NCI-H1417 (cell line): ENCODE data around the gene SP140.
"Not testable (repeated sequence)": the region's sequence is repeated elsewhere in the genome, so short reads cannot be mapped to it uniquely, and the experiment has no call there.

Source experiments
- DNase-seq, 3 experiments: peaks; one replicate each; lab custom pipeline; 2025; lab: John Stamatoyannopoulos, UW

The SP140 gene

GRCh38 chr2:230289311-230289710 is 63.8 kb downstream of the SP140 start:
- not testable (repeated sequence) for DNase-seq

- DNase-seq: no peak
Measured at GRCh38 chr2:230295192-230295591, 69.7 kb downstream of the SP140 start.

DNA sequence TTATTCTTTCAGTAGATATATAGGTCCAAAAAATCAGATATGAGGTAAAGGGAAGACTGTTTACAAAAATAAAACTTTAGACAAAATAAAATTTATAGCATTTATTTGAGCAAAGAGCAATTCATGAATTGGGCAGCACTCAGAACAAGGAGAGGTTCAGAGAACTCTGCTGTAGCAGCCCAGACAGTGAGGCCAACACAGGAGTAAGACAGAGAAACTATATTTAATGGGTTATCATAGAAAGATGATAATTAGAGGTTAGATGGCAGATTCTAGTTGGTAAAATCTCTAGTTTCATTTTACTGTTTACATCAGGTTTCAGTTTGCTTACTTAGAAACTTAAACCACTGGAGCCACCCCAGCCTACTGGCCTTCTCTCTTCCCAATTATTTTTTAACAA is 71.4 kb downstream of the SP140 start:
- DNase-seq: no peak

DNA sequence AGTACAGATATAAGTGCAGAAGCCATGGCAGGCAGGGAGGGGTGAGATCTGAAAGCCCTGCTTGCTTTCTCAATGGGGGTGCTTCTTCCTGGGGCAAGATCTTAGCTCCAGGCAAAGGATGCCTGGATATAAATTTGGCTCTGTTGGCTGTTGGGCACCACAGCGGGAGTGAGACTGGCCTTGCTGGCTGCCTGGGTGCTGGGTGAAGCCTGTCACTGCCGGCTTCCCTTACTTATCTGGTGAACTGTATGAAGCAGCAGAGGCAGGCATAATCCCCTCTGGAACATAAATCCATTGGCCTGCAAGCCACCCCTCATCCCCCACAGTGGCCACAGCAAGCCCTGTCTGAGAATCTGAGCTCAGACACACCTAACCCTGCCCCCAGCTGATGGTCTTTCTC is 74.1 kb downstream of the SP140 start:
- no peak for DNase-seq

DNA sequence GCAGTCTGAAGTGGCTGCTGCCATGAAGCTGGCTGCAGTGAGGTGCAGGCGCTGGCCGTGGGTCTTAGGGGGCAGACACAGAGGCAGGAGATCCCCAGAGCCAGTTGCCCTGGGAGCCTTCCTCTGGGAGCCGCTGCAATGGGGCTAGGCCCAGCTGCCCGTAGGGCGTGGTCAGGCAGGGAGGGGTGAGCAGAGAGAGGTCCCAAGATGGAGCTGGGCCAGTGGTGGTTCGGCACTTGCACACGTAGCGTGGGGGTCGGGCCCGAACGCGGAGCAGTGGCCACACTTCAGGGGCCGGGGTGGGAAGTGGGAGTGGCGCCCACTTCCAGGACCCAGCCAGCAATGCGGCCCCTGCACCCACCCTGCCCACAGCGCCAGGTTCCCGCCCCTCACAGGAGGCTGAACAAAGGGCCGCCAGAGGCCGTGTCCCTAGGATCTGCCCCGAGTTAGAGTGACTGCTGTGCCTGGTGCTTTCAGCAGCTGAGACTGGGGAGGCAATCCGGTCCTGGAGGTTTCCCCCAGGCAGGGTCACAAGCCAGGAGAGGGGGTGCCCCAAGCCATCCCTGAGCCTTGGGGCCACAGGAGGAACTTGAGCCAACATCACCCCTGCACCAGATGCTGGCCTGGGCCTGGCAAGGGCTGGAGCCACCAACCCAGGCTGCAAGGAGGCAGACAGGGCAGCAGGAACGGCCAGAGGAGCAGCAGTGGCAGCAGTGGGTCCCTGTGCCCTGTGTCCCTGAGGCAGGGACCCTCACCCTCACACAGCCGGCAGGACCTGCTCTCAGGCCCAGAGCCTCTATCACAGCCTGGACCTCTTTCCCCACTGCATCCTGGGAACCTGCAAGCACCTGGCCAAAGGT is 80.1 kb downstream of the SP140 start:
- no peak for DNase-seq

DNA sequence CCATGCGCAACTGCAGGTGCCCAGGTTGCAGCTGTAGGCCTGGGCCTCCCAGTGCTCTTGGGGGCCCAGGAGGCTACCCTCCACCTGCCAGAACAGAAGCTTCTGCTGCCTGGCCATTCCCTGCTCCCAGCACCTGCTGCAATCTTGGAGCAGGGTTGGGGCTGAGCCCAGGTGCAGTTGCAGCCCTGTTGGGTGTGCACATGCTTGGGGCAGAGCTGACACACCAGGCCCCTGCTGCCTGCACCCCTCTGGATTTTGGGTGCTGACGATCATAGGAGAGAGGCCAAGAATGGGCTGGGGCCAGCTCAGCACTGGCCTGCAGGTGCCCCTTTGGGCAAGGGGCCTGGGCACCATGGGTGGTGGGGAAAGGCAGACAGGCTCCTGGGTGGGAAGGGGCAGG is 80.9 kb downstream of the SP140 start:
- no peak for DNase-seq

- no peak for DNase-seq
Measured at GRCh38 chr2:230307485-230307884, 81.9 kb downstream of the SP140 start.

- no peak for DNase-seq
Measured at GRCh38 chr2:230308402-230309000, 83.0 kb downstream of the SP140 start.

DNA sequence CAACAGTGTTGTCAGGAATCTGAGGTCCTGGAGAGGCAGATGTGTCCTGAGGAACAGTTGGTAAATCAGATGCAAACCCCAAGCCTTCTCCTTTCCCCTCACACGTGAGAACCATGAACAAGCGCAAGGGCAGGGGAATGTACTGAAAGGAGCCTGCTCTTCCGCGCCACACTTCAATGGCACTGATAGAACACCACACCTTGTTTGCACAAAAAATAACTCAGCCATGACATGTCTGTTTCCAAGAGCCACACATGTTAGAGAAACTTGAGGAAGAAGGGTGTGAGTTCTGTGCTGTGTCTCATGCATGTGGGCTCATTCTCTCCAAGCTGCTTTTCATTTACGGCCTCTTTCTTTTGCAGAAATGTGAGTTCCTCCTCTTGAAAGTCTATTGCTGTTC is 85.3 kb downstream of the SP140 start:
- DNase-seq: not testable (repeated sequence)

- not testable (repeated sequence) for DNase-seq
Measured at GRCh38 chr2:230311634-230312033, 86.1 kb downstream of the SP140 start.

DNA sequence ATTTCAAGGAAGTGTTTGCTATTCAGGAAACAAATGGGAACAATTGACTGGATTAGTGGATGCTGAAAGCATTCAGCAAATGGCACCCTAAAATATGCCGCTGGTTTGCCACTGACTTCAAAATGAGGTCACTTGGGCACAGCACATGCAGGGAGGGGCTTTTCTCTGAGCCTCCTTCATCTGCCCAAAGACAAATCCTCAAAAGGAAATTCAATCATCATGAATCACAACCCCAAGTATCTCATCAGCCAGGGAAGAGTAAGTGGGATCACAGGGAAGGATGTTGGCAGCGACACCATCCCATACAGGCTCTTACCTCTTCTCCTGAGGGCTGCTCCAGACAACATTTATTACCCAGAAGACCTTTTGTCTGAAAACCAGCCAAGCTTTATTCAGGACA is 87.1 kb downstream of the SP140 start:
- DNase-seq: no peak

GRCh38 chr2:230317366-230317765 is 91.8 kb downstream of the SP140 start:
- no peak for DNase-seq

GRCh38 chr2:230318190-230319121 is 92.9 kb downstream of the SP140 start:
- no peak for DNase-seq

DNA sequence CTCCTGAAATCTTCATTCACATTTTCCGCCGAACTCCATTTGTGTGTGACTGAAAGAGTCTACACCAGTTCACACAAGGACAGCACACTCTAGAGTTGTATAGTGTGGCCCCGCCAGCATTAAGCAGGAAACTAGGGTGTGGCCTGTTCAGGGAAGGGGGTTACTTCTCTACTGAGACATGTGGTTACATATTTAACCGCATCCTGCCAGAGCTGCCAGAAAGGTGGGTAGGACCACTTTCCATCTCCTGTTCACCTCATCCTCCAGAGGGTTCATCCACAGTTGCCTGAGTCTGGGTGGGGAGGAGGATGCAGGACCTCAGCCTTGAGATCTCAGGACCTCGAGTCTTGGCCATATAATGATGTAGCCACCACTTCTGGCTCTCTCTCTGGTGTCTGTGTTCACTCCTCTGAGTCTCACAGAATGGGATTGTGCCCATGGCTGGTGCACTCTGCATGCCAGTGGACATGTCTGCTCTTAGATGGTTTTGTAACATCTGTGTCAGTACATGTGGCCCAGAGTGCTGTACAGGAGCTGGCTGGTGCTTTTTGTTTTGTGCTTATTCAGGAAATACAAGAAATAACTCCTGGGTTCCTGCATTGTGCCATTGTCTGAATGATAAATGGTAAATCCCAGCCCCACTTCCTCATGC is 93.8 kb downstream of the SP140 start:
- no peak for DNase-seq

DNA sequence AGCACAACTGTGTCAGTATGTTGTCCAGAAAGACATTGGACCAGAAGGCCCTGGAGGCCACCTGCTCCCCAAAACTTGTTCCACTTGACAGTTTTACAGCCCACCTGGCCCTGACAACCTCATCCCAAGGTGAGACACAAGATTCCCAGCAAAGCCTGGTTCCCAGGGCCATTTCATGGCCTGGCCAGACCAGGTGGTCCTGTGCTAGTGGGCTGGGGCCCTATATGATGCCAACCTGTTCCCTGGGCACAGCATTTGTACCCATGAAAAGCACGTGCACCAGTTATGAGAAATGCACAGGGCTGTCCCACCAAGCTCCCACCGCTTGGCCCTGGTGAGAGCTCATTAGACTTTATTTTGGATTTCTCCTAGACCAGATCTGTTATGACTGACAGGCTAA is 95.5 kb downstream of the SP140 start:
- DNase-seq: no peak

DNA sequence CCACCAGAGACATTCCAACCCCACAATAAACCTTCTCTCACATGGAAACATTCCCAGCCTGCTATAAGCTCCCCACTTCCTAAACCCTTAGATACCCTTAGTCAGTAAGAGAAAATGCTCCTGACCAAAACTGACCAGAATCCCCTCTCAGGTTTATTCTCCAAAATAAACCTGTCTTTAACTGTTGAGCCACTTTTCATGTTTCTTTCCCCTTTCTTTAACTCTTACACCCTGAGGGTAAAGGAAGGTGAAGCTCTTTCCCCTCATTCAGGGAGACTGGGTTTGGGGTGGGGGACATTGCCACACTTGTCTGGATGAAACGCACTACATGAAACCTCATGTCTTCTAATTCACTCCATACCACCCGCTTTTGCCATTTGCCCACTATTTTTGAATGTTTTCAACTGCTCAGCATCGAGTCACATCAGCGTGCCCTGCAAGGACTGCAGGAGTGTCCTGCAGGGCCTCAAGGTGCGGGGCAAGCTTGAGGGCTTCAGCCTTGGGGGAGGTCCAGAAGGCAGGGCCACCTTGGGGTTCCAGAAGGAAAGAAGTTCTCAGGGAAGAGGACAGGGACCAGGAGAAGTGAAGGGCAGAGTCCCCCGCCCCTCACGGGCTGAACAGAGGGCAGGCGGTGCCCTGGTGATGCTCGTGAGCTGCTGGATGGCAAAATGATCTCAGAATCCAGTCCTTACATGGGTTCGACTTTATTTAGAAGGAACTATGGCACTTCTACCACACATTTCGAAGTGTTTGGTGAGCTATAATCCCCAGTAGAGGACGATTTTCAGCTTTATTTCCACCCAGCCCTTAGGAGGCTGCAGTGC is 97.2 kb downstream of the SP140 start:
- DNase-seq: no peak

GRCh38 chr2:230323385-230324106 is 98.0 kb downstream of the SP140 start:
- no peak for DNase-seq

- no peak for DNase-seq
Measured at GRCh38 chr2:230324503-230324902, 99.0 kb downstream of the SP140 start.

- no peak for DNase-seq
Measured at GRCh38 chr2:230325316-230326243, 100.0 kb downstream of the SP140 start.
